ENCODE measurements around the gene ANXA1.

DNA sequence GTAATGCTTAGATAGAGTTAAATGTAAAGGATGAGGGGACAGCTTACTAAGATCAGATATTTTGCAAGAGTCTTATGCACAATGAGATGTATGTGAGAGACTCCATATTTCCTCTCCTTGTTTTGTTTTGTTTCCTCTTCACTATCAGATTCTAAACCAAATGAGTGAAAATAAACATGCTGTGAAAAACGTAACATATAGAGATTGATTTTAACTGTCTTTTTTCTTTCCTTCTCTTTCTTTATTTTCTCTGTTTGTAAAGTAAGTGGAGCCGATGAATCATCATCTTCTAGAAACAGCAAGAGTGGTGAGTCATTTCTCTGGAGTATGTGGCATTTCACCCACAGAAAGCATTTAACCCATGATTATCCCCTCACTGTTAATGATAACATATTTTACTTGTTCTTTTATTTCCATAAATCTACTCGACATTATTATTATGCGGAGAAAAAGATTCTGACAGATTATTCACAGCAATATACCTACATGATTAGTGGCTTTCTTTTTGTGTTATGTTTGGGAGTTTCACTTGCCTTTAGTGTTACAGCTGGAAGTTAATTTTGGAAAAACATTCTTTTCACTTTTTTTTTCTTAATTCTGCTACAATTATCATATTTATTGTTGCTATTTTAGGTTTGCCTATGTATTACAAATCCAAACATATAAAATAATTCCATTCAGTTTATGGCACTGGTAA is 2.1 kb upstream of the ANXA1 start:
- TF ChIP-seq POLR2A (IDR thresholded peaks at IDR 0.05), result no peak
- TF ChIP-seq, protein P1, sequence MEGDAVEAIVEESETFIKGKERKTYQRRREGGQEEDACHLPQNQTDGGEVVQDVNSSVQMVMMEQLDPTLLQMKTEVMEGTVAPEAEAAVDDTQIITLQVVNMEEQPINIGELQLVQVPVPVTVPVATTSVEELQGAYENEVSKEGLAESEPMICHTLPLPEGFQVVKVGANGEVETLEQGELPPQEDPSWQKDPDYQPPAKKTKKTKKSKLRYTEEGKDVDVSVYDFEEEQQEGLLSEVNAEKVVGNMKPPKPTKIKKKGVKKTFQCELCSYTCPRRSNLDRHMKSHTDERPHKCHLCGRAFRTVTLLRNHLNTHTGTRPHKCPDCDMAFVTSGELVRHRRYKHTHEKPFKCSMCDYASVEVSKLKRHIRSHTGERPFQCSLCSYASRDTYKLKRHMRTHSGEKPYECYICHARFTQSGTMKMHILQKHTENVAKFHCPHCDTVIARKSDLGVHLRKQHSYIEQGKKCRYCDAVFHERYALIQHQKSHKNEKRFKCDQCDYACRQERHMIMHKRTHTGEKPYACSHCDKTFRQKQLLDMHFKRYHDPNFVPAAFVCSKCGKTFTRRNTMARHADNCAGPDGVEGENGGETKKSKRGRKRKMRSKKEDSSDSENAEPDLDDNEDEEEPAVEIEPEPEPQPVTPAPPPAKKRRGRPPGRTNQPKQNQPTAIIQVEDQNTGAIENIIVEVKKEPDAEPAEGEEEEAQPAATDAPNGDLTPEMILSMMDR (IDR thresholded peaks at IDR 0.05), result no peak

Measured in right lobe of liver (tissue), 4 donors.